Gastroesophageal sphincter (tissue), 4 donors: ENCODE measurements around the gene SV2C. TPM values are rescaled to one million over a fixed set of nuclear protein-coding genes. Genes with fewer than 3 reads are reported as not detected.
"Not testable (repeated sequence)": the region's sequence is repeated elsewhere in the genome, so short reads cannot be mapped to it uniquely, and the experiment has no call there.

Experiments used
- ATAC-seq: fragments of 150-250 bp; one replicate; pipeline ENCODE4 v1.9.1; 2016; ENCODE audit warnings: mild to moderate bottlenecking, moderate library complexity
- H3K27ac ChIP-seq, 4 donors: fragments of 200-600 bp; sonication (generic) in 3 of 4; 1 replicate in 3 of 4; 2 replicates in 1 of 4; pipeline ENCODE4 v1.5.1; 2016 to 2019
- H3K27me3 ChIP-seq: fragments of 200-600 bp; sonication (generic); one replicate; pipeline ENCODE4 v1.5.1; 2019
- H3K36me3 ChIP-seq, 2 donors: fragments of 200-600 bp; sonication (generic); one replicate each; pipeline ENCODE4 v1.5.1; 2019; ENCODE audit warnings: control low read depth in 1 of 2
- H3K4me1 ChIP-seq, 3 donors: fragments of 200-600 bp; sonication (generic); 1 replicate in 2 of 3; 2 replicates in 1 of 3; pipeline ENCODE4 v1.5.1; 2016 to 2019; ENCODE audit warnings: control low read depth in 2 of 3
- H3K4me3 ChIP-seq, 2 donors: fragments of 200-600 bp; sonication (generic); one replicate each; pipeline ENCODE4 v1.5.1; 2019; ENCODE audit warnings: mild to moderate bottlenecking in 1 of 2, moderate library complexity in 1 of 2
- H3K9me3 ChIP-seq, 3 donors: fragments of 200-600 bp; sonication (generic); one replicate each; pipeline ENCODE4 v1.5.1; 2017 to 2019; ENCODE audit warnings: control low read depth in 2 of 3
- EP300 ChIP-seq: sonication (generic); formaldehyde crosslinking; IDR thresholded peaks from one replicate; pipeline ENCODE4 v1.6.1; 2017; ENCODE audit warnings: antibody characterized with exemption, mild to moderate bottlenecking
- POLR2A ChIP-seq, 2 donors: fragments of 450-650 bp; IDR thresholded peaks; one replicate each; pipeline ENCODE4 v1.6.1; 2017; ENCODE audit warnings: antibody characterized with exemption in 2 of 2, mild to moderate bottlenecking in 2 of 2, moderate library complexity in 1 of 2
- POLR2AphosphoS5 ChIP-seq: sonication (generic); formaldehyde crosslinking; IDR thresholded peaks from one replicate; pipeline ENCODE4 v1.6.1; 2017; ENCODE audit warnings: antibody characterized with exemption
- WGBS, 2 donors: methylation state at CpG; one replicate each; pipeline ENCODE4 v1.1.5; 2018; ENCODE audit warnings: low coverage in 1 of 2; 5-methylcytosine and 5-hydroxymethylcytosine counted together
- total RNA-seq, 4 donors: library from RNA; depleted of rRNA; stranded (reverse); fragments of >200 nt; gene quantifications; one replicate each; pipeline ENCODE4 v1.1.0, GENCODE V29; 2016
- TF ChIP-seq, protein P1 (sequence below), 4 experiments: fragments of 200-600 bp in 2 of 4; fragments of 450-650 bp in 2 of 4; sonication (generic) in 1 of 4; IDR thresholded peaks; one replicate each; pipeline ENCODE4 v1.5.1; 2017 to 2019; ENCODE audit warnings: antibody characterized with exemption in 4 of 4, mild to moderate bottlenecking in 2 of 4, moderate library complexity in 2 of 4

The SV2C gene
- total RNA-seq, 4 donors from 2014 or later: 0.16 to 0.67 (median 0.39) TPM

DNA sequence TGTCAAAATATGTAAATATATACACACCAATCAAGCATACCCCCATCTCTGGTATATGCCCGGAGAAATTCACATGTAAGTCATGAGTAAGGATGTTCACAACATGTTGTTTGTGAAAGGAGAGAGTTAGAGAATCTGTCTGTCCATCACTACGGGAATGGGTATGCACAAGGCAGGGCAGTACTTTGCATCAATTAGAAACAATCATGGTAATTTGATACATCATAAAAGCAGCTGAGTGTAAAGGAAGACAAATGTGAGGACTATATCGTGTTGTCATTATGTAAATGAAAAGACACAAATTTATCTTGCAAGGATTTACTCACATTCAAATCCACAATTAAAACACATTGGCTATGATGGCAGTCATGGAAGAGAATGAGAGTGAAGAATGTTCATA lies 146.7 kb downstream of the SV2C start:
- no peaks in the 10 kb centered on the region for H3K9me3 ChIP-seq

DNA sequence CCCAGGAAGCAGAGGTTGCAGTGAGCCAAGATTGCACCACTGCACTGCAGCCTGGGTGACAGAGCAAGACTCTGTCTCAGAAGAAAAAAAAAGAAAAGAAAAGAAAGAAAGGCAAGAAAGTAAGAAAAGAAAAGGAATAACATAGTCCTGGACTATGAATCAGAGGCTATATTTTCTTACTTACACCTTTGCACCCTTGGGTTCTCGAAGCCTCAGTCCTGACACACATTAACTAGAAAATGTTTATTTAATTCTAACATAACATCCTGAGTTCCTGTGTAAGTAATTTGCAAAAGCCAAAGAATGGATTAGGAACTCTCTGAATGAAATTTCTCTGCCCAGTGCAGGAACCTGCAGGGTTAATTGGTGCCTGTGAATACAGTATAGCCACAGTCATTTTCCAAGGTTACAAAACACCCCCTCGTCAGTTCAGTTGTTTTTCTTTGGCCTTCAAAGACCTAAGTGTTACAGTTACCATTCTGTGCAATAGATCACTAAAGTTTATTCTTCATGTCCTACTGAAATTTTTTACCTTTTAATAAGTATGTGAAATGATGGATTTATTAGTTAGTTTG lies 147.6 kb downstream of the SV2C start:
- Histone ChIP-seq H3K27me3 (no peaks in the 10 kb centered on the region), H3K9me3 (no peaks in the 10 kb centered on the region), H3K36me3 (no peaks in the 10 kb centered on the region), H3K27ac (no peak overlapping the region), H3K4me3 (no peak overlapping the region), H3K4me1 (no peaks in the 10 kb centered on the region)
- WGBS, 2 donors: 13 to 21% methylated on average over 2 of the region's 2 CpGs
- ATAC-seq: no peak
- TF ChIP-seq EP300 (no peak), POLR2AphosphoS5 (no peak), POLR2A (IDR thresholded peaks at IDR 0.05) (no peak)
- TF ChIP-seq, protein P1, sequence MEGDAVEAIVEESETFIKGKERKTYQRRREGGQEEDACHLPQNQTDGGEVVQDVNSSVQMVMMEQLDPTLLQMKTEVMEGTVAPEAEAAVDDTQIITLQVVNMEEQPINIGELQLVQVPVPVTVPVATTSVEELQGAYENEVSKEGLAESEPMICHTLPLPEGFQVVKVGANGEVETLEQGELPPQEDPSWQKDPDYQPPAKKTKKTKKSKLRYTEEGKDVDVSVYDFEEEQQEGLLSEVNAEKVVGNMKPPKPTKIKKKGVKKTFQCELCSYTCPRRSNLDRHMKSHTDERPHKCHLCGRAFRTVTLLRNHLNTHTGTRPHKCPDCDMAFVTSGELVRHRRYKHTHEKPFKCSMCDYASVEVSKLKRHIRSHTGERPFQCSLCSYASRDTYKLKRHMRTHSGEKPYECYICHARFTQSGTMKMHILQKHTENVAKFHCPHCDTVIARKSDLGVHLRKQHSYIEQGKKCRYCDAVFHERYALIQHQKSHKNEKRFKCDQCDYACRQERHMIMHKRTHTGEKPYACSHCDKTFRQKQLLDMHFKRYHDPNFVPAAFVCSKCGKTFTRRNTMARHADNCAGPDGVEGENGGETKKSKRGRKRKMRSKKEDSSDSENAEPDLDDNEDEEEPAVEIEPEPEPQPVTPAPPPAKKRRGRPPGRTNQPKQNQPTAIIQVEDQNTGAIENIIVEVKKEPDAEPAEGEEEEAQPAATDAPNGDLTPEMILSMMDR (IDR thresholded peaks at IDR 0.05): no peak

More for the DNA sequence above, 146.7 kb downstream of the SV2C start:
- Histone ChIP-seq H3K36me3 (no peaks in the 10 kb centered on the region), H3K27me3 (no peaks in the 10 kb centered on the region), H3K4me1 (no peaks in the 10 kb centered on the region), H3K4me3 (no peak overlapping the region), H3K27ac (no peak overlapping the region)
- no peak for ATAC-seq
- TF ChIP-seq POLR2A (IDR thresholded peaks at IDR 0.05) (no peak), EP300 (no peak), POLR2AphosphoS5 (no peak)
- TF ChIP-seq, protein P1 (IDR thresholded peaks at IDR 0.05): no peak
- WGBS, 2 donors: 56 to 66% methylated on average over 3 of the region's 3 CpGs

DNA sequence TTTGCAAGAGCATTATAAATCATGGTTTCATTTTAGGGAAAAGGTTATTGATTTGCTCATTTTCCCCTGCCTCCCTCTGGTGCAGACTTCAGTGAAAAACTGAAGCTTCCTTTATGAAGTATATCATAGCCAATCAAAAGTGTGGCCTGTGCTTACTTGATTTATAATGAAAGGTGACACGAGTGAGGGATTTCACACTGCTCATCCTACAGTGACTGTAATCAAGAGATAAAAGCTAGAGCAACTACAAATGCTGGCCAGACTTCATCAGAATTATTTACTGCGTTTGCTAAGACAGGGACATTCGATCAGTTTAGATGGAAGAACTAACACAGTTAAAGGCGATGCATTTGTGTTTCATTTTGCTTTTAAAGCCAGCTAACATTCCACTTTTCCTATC lies 151.5 kb downstream of the SV2C start:
- ATAC-seq: no peak
- Histone ChIP-seq H3K36me3 (no peaks in the 10 kb centered on the region), H3K9me3 (peaks cover 0 to 11% (median 0%) of the 10 kb centered on the region in 3 donors), H3K4me3 (no peak overlapping the region), H3K4me1 (no peaks in the 10 kb centered on the region), H3K27me3 (no peaks in the 10 kb centered on the region), H3K27ac (no peak overlapping the region)
- TF ChIP-seq POLR2A (IDR thresholded peaks at IDR 0.05): no peak
- no peak for TF ChIP-seq POLR2AphosphoS5
- TF ChIP-seq, protein P1 (IDR thresholded peaks at IDR 0.05): no peak
- TF ChIP-seq EP300: no peak
- WGBS, 2 donors: 51 to 55% methylated on average over 4 of the region's 4 CpGs

DNA sequence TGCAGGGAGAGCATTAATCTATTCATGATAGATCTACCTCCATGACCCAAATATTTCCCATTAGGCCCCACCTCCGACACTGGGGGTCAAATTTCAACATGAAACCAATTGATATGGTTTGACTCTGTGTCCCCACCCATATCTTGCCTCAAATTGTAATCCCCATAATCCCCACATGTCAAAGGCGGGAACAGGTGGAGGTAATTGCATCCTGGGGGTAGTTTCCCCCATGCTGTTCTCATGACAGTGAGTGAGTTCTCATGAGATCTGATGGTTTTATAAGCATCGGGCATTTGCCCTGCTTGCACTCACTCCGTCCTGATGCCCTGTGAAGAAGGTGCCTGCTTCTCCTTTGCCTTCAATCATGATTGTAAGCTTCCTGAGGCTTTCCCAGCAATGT lies 153.5 kb downstream of the SV2C start:
- 83 to 97% methylated on average over 3 to 4 of the region's 4 CpGs for WGBS, 2 donors
- H3K36me3 ChIP-seq: no peaks in the 10 kb centered on the region
- TF ChIP-seq, protein P1 (IDR thresholded peaks at IDR 0.05): no peak
- TF ChIP-seq EP300 (no peak), POLR2A (IDR thresholded peaks at IDR 0.05) (no peak), POLR2AphosphoS5 (no peak)
- H3K4me1 ChIP-seq: no peaks in the 10 kb centered on the region
- H3K27ac ChIP-seq: no peak overlapping the region
- H3K9me3 ChIP-seq: peaks cover 0 to 11% (median 0%) of the 10 kb centered on the region in 3 donors
- no peak for ATAC-seq
- no peak overlapping the region for H3K4me3 ChIP-seq
- no peaks in the 10 kb centered on the region for H3K27me3 ChIP-seq

DNA sequence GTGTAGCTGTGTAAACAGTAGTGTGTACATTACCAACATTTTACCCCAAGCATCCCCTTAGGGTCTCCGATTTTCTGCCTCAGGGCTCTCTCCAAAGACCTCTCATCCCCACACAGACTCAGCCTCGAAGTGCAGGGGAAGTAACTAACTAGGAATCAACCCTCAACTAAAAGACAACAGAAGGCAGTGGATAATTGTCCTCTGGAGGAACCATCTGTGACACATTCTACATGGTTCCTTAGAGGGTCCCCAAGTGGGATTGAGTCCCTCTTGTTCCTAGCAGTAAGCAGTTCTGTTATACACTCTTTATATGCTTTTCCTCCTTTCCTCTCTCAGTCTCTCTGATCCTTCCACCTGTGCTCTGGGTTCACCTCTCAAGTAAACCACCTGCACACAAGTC lies 157.2 kb downstream of the SV2C start:
- H3K9me3 ChIP-seq: peaks cover 0 to 11% (median 0%) of the 10 kb centered on the region in 3 donors
- H3K27me3 ChIP-seq: no peaks in the 10 kb centered on the region
- H3K36me3 ChIP-seq: no peaks in the 10 kb centered on the region
- no peak for ATAC-seq
- no peak overlapping the region for H3K4me3 ChIP-seq
- no peak overlapping the region for H3K27ac ChIP-seq
- H3K4me1 ChIP-seq: no peaks in the 10 kb centered on the region
- TF ChIP-seq, protein P1 (IDR thresholded peaks at IDR 0.05): no peak
- TF ChIP-seq POLR2AphosphoS5: no peak
- TF ChIP-seq POLR2A (IDR thresholded peaks at IDR 0.05): no peak
- no peak for TF ChIP-seq EP300
- WGBS, 2 donors: 33 to 80% methylated on average over 1 to 2 of the region's 2 CpGs

DNA sequence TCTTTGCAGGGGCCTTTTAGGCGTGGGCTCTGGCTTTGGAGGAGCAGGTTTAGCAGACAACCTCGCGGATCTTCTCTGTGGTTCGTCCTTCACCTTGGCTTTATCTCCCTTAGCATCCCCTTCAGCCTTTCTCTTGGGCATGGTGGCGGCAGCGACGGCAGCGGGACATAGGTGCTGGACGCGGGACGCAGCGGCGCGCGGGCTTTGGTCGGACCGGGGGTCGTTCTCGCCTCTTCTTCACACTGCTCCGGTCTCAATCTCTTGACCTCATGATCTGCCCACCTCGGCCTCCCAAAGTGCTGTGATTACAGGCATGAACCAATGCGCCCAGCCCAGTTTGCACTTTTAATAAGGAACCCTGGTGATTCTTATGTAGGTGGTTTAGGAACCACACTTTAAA lies 159.0 kb downstream of the SV2C start:
- ATAC-seq, H3K27me3 ChIP-seq, H3K4me3 ChIP-seq, H3K4me1 ChIP-seq, H3K27ac ChIP-seq, H3K36me3 ChIP-seq, H3K9me3 ChIP-seq: not testable (repeated sequence)
- WGBS, 2 donors: 91% methylated on average over 13 of the region's 22 CpGs; no CpG with 5 or more reads in 1 of the 2 donors
